ENCODE results near the gene KLHL33. TPM values are rescaled to one million over a fixed set of nuclear protein-coding genes. Genes with fewer than 3 reads are reported as not detected.

The KLHL33 gene
- total RNA-seq, 1 donor from 2014 or later: 0.53 TPM

DNA sequence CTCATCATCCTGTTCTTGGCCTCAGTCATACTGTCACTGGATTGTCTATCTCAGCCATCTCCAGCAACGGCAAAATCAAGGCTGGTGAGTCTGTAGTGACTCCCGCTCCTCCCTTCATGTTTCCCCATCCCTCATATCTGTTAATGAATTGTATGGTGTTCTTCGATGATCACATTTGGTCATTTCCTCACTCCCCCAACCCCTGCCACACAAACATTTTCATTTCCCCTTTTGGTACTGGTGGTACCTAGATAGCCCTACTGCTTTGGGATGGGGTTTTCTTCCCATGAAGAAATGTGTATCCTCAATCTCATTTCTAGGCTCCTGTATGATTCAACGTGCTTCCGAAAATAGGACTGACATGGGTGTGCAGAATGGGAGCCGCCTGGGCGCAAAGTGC is 2.7 kb upstream of the KLHL33 start:
- intact Hi-C loops (cut with micrococcal nuclease): loop anchor here (1.0 kb wide), 1 partner anchor 16 kb away; the partner anchor contains the start of gene OSGEP
- POLR2A ChIA-PET: interaction anchor here (1.4 kb wide), 1 partner anchor 10 kb away, joined by 3 read pairs; no protein-coding TSS in a partner anchor
- Mint-ChIP-seq H3K4me1 (peaks cover 58% of the 10 kb centered on the region), H3K27me3 (no peaks in the 10 kb centered on the region), H3K9me3 (no peaks in the 10 kb centered on the region), H3K4me3 (peak overlapping the region; percentile 15), H3K36me3 (ENCODE audit: low read depth) (no peaks in the 10 kb centered on the region), H3K27ac (peak overlapping the region; percentile 30)
- CTCF ChIA-PET: no interaction called here
- ATAC-seq (ENCODE audit: low read depth) (peak; percentile 57), DNase-seq (no peak)
- TF ChIP-seq CTCF (IDR thresholded peaks at IDR 0.05): no peak

- Mint-ChIP-seq H3K36me3 (ENCODE audit: low read depth) (no peaks in the 10 kb centered on the region), H3K9me3 (no peaks in the 10 kb centered on the region), H3K4me1 (peaks cover 50% of the 10 kb centered on the region), H3K27me3 (no peaks in the 10 kb centered on the region), H3K4me3 (no peak overlapping the region), H3K27ac (no peak overlapping the region)
- ChIA-PET POLR2A (interaction anchor here (0.9 kb wide), 1 partner anchor 18 kb away, joined by 3 read pairs; the partner anchor contains the start of gene OSGEP), CTCF (no interaction called here)
- intact Hi-C loops (cut with micrococcal nuclease): no loop called here
- DNase-seq (no peak), ATAC-seq (ENCODE audit: low read depth) (no peak)
- TF ChIP-seq CTCF (IDR thresholded peaks at IDR 0.05): no peak
Observed at GRCh38 chr14:20436363-20436755, 393 bp upstream of the KLHL33 start.

DNA sequence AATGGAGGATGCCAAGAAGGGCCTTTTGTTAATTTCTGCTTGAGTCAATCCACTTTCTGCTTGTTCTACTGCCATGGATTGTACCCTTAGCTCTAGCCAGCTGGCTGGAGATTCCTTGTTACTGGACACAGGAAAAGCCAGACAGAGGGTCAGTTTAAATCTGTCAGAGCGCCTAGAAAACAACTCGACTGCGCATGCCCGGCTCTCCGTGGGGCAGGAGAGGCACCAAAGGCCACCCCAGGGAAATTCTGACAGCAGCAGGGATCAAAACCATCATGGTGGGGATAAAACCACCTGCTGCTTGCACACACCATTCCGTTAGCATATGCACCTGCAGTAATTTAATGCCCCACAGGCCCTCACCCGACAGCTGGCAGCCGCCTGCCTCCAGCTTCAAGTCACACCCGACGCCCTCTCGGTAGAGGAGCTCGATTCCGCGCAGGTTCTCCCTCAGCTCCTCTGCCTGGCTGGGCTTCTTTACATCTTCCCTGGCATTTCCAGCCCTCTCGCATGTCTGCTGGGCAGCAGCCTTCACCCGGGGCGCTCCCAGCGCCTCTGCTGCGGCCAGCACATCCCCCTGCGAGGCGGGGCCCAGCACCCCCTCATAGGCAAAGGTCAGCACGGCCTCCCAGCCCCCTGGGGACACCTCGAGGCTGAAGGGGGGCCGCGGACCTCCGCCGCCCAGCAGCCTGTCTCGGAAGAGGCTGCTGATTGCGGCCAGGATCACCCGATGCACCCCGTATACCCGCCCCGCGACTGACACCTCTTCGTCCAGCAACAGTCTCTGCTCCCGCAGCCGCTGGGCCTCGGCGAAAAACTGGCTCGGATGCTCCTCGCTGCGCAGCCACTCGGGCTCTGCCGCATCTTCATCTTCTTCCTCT is 1.0 kb downstream of the KLHL33 start:
- POLR2A ChIA-PET: no interaction called here
- no peaks in the 10 kb centered on the region for H3K27me3 Mint-ChIP-seq
- DNase-seq (no peak), ATAC-seq (ENCODE audit: low read depth) (no peak)
- no peak overlapping the region for H3K4me3 Mint-ChIP-seq
- peaks cover 49% of the 10 kb centered on the region for H3K4me1 Mint-ChIP-seq
- no peaks in the 10 kb centered on the region for H3K9me3 Mint-ChIP-seq
- CTCF ChIA-PET: no interaction called here
- TF ChIP-seq CTCF (IDR thresholded peaks at IDR 0.05): no peak
- H3K36me3 Mint-ChIP-seq (ENCODE audit: low read depth): no peaks in the 10 kb centered on the region
- no peak overlapping the region for H3K27ac Mint-ChIP-seq
- intact Hi-C loops (cut with micrococcal nuclease): no loop called here

DNA sequence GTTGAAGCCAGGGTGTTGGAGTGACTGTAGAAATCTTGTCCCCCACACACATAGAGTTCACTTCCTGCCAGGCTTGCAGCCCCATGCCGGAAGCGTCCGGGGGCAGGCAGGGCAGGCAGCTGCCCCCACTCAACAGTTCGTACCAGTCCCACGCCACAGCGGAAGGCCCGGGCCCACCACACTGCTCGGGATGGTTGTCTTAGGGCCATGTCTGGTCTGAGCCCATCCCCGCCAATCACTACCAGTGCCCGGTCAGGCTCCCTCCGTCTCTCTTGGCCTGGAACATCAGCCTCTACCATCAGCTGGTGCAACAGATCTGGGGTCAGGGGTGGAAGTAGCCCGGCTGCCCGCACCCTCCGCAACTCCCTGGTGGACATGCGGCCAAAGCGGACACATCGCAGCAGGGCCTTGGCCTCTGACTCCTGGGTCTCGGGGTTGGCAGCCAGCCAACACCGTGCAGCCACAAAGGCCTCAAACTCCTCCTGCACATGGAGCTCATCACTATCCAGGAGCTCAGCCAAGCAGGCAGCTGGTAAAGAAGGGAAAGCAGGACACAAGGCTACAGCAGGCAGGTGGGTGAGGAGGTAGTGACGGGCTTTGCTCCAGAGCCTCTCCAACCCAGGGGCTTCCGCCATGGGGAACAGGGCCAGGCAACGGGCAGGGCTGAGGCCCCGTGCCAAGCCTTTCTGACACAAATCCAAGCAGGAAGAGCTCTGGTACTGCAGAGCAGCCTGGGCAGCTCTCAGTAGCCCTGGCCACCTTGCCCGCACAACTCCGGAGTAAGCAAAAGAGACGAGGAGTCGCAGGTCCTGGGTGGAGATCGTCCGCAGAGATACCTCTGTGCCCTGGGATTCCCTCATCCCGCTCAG is 5.9 kb downstream of the KLHL33 start:
- Mint-ChIP-seq H3K27me3 (no peaks in the 10 kb centered on the region), H3K4me1 (peaks cover 58% of the 10 kb centered on the region), H3K9me3 (no peaks in the 10 kb centered on the region), H3K27ac (peak overlapping the region; percentile 96), H3K4me3 (no peak overlapping the region), H3K36me3 (ENCODE audit: low read depth) (no peaks in the 10 kb centered on the region)
- ChIA-PET POLR2A (interaction anchor here (1.5 to 2.6 kb wide), 6 partner anchors 8 to 87 kb away, joined by 3 to 12 read pairs (median 10); partner anchors contain the start of genes APEX1, OSGEP, PARP2 and PIP4P1), CTCF (interaction anchor here (0.6 to 3.6 kb wide), 2 partner anchors 12 to 14 kb away, joined by 3 to 12 read pairs; no protein-coding TSS in a partner anchor)
- no peak for TF ChIP-seq CTCF (IDR thresholded peaks at IDR 0.05)
- ATAC-seq (ENCODE audit: low read depth) (no peak), DNase-seq (no peak)
- intact Hi-C loops (cut with micrococcal nuclease): no loop called here

Measured in activated B cell treated with CpG ODN at 0.5 μM for 24 hours (primary cell).